ENCODE measurements around the gene MTFR1L. TPM values are rescaled to one million over a fixed set of nuclear protein-coding genes. Genes with fewer than 3 reads are reported as not detected.

Gene MTFR1L
- total and polyA plus RNA-seq, 9 of the 15 experiments (the other 6 are each of a cell fraction or from before 2014, with no cell fraction given) = 41.4 to 98.5 (median 53.7) TPM

DNA sequence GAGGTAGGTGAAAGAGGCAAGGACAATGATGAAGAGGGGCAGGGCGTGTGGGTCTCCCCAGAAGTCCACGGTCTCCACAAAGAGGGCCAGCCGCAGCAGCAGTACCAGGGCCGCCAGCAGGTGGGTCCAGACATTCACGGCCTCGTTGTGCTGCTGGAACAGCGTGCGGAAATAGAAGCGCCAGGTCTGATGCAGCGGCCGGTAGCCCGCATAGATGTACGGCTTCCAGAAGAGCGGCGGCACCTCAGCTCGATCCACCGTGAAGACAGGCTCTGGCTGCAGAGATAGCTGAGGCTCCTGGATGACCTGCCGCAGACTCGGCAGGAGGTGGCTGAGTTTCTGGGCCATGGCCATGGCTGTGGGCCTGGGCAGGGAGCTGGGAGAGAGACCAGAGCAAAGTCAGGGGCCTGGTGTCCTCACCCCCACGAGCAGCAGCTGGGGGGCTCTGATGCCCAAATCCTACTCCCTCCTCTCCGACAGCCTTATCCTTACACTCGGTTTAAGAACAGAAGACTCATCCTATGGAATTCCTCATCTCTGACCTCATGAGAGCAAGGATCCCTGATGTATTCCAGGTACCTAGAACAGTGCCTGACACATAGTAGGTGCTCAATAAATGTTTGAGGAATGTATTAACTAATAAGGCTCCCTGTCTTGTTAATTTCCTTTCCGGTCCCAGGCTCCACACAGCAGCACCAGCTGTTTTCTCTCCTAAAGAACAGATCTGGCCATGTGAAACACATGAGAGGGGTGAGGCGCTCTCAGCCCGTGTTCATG, 43.9 kb downstream of the MTFR1L start:
- Histone ChIP-seq H3K4me2 (ENCODE audit: insufficient read depth, low read length) (no peak overlapping the region), H3K79me2 (ENCODE audit: control insufficient read depth, insufficient read depth, low read length) (peaks cover 21% of the 10 kb centered on the region), H3K9me3 (replicated peaks; ENCODE audit: control insufficient read depth, insufficient read depth, low read depth, low read length) (no peaks in the 10 kb centered on the region), H4K20me1 (replicated peaks; ENCODE audit: control insufficient read depth, insufficient read depth, low read length) (no peaks in the 10 kb centered on the region; the same call in 1 of the 2 replicates), H3K4me3 (no peak overlapping the region), H3K36me3 (ENCODE audit: control insufficient read depth, insufficient read depth, low read length) (peaks cover 11% of the 10 kb centered on the region; the same call in 1 of the 3 replicates), H3K4me1 (replicated peaks in 1 of 2; ENCODE audit: control insufficient read depth in 2 of 2, insufficient read depth in 2 of 2, low read length in 2 of 2) (peaks cover 21 to 49% of the 10 kb centered on the region in 2 experiments), H3K9ac (ENCODE audit: insufficient read depth in 1 of 2, low read depth in 2 of 2, low read length in 2 of 2) (peak overlapping the region in 1 of 2 experiments; percentile 2; a peak in 2 of 4 replicates), H2AFZ (ENCODE audit: low read depth, low read length) (no peak overlapping the region), H3K27me3 (ENCODE audit: control insufficient read depth in 2 of 2, insufficient read depth in 2 of 2, low read length in 2 of 2) (no peaks in the 10 kb centered on the region), H3K9me1 (ENCODE audit: control insufficient read depth, insufficient read depth, low read length) (no peaks in the 10 kb centered on the region), H3K27ac (ENCODE audit: extremely low read depth, low read depth, low read length) (no peak overlapping the region)
- ChIA-PET CTCF (ENCODE audit: low intra/inter-chr PET ratio) (no interaction called here), POLR2A (interaction anchor here (0.6 to 2.0 kb wide), 6 partner anchors 8 to 146 kb away, joined by 3 to 4 read pairs (median 4); no protein-coding TSS in a partner anchor)
- BruUV-seq (replicated peaks) = no TSS peak
- in situ Hi-C loops (cut with MboI) (no loop called here), intact Hi-C loops (cut with micrococcal nuclease) (loop anchor here (5.0 kb wide), 1 partner anchor 369 kb away; the partner anchor contains the start of gene CEP85)
- ATAC-seq = no peak
- peak in 1 of 4 experiments; percentile 14 for DNase-seq (ENCODE audit: extremely low read depth in 1 of 4, low spot score in 3 of 4)
- WGBS (ENCODE audit: insufficient coverage, low coverage, missing lambda C conversion rate) = 84% methylated on average over 25 of the region's 25 CpGs
- peak; percentile 37; the same call in 1 of the 2 replicates for TF ChIP-seq RBFOX2 (IDR thresholded peaks at IDR 0.05; ENCODE audit: low read depth, low read length)
- no peak for TF ChIP-seq TCF7 (IDR thresholded peaks at IDR 0.05; ENCODE audit: borderline replicate concordance)
- TF ChIP-seq ZNF133 (CRISPR knock-in tag; IDR thresholded peaks at IDR 0.05) = no peak
- TF ChIP-seq, protein P1, sequence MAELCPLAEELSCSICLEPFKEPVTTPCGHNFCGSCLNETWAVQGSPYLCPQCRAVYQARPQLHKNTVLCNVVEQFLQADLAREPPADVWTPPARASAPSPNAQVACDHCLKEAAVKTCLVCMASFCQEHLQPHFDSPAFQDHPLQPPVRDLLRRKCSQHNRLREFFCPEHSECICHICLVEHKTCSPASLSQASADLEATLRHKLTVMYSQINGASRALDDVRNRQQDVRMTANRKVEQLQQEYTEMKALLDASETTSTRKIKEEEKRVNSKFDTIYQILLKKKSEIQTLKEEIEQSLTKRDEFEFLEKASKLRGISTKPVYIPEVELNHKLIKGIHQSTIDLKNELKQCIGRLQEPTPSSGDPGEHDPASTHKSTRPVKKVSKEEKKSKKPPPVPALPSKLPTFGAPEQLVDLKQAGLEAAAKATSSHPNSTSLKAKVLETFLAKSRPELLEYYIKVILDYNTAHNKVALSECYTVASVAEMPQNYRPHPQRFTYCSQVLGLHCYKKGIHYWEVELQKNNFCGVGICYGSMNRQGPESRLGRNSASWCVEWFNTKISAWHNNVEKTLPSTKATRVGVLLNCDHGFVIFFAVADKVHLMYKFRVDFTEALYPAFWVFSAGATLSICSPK (IDR thresholded peaks at IDR 0.05; ENCODE audit: borderline replicate concordance) = no peak
- TF ChIP-seq POLR2G (IDR thresholded peaks at IDR 0.05; ENCODE audit: low read depth, low read length) = peak; percentile 44
- TF ChIP-seq SMC3 (conservative IDR thresholded peaks at IDR 0.05; ENCODE audit: insufficient read depth, low read depth, low read length) = no peak
- TF ChIP-seq ZKSCAN1 (IDR thresholded peaks at IDR 0.05; ENCODE audit: low read depth, low read length) = peak; percentile 91
- no peak for TF ChIP-seq ELF1 (tag; IDR thresholded peaks at IDR 0.05)
- TF ChIP-seq SMARCA5 (IDR thresholded peaks at IDR 0.05) = no peak
- no peak for TF ChIP-seq NFE2L1 (tag; IDR thresholded peaks at IDR 0.05; ENCODE audit: borderline replicate concordance, low read depth)
- TF ChIP-seq, protein P2, sequence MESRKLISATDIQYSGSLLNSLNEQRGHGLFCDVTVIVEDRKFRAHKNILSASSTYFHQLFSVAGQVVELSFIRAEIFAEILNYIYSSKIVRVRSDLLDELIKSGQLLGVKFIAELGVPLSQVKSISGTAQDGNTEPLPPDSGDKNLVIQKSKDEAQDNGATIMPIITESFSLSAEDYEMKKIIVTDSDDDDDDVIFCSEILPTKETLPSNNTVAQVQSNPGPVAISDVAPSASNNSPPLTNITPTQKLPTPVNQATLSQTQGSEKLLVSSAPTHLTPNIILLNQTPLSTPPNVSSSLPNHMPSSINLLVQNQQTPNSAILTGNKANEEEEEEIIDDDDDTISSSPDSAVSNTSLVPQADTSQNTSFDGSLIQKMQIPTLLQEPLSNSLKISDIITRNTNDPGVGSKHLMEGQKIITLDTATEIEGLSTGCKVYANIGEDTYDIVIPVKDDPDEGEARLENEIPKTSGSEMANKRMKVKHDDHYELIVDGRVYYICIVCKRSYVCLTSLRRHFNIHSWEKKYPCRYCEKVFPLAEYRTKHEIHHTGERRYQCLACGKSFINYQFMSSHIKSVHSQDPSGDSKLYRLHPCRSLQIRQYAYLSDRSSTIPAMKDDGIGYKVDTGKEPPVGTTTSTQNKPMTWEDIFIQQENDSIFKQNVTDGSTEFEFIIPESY (CRISPR knock-in tag; IDR thresholded peaks at IDR 0.05) = peak; percentile 98
- no peak for FAIRE-seq
